ENCODE results near the gene AGPAT4.

The AGPAT4 gene

DNA sequence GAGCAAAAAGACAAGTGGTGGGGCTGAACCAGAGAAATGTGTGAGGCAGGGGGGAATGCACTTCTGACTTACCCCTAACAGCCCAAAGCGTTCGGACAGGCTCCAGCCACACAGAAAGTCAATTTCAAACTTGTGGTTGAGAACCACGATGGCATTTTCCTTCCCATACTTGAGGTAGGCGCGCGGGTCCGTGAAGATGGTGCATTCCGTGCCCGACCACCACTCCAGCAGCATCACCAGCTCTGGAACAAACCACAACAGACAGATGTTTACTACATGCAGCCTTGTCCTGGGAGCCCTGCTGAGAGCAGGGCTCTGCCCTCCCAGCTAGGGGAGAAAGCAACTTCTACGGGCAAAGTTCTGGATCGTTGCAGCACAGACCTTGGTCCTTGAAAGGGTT lies 107.7 kb downstream of the AGPAT4 start:
- H3K4me3 ChIP-seq: no peak overlapping the region
- no peak for DNase-seq
- intact Hi-C loops (cut with DNase I; ENCODE audit: low total_unique reads): no loop called here
- H3K9me3 ChIP-seq: peaks cover 0 to under 1% (median 0%) of the 10 kb centered on the region in 3 donors
- TF ChIP-seq, protein P1, sequence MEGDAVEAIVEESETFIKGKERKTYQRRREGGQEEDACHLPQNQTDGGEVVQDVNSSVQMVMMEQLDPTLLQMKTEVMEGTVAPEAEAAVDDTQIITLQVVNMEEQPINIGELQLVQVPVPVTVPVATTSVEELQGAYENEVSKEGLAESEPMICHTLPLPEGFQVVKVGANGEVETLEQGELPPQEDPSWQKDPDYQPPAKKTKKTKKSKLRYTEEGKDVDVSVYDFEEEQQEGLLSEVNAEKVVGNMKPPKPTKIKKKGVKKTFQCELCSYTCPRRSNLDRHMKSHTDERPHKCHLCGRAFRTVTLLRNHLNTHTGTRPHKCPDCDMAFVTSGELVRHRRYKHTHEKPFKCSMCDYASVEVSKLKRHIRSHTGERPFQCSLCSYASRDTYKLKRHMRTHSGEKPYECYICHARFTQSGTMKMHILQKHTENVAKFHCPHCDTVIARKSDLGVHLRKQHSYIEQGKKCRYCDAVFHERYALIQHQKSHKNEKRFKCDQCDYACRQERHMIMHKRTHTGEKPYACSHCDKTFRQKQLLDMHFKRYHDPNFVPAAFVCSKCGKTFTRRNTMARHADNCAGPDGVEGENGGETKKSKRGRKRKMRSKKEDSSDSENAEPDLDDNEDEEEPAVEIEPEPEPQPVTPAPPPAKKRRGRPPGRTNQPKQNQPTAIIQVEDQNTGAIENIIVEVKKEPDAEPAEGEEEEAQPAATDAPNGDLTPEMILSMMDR (IDR thresholded peaks at IDR 0.05): no peak
- H3K27ac ChIP-seq: no peak overlapping the region
- peaks cover 5 to 21% (median 14%) of the 10 kb centered on the region in 3 donors for H3K36me3 ChIP-seq
- peaks cover 0 to 24% (median 17%) of the 10 kb centered on the region in 4 donors for H3K4me1 ChIP-seq
- H3K27me3 ChIP-seq: no peaks in the 10 kb centered on the region

DNA sequence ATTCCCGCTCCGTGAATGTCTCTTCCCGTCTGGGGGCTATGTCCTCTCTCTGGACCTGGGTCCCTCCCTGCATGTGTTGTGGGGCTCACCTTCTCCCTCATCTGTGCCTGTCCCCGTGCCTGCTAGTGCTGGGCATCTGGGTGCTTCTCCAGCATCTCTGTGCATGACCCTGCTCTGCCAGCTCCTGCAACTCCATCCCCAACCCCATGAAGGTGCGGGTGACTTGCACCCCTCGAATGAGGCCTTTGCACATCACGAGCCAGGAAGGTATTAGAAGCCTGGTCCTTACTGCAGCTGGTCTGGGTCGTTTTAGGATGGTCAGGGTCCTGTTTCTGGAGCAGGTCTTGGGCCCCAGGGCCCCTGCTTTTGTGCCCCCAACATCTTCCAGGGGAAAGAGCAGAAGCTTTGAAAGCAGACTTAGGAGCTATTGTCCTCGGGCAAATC lies 109.7 kb downstream of the AGPAT4 start:
- peaks cover 5 to 21% (median 17%) of the 10 kb centered on the region in 3 donors for H3K36me3 ChIP-seq
- TF ChIP-seq, protein P1 (IDR thresholded peaks at IDR 0.05): no peak
- H3K27ac ChIP-seq: no peak overlapping the region
- H3K27me3 ChIP-seq: no peaks in the 10 kb centered on the region
- no peak for DNase-seq
- no peaks in the 10 kb centered on the region for H3K9me3 ChIP-seq
- H3K4me3 ChIP-seq: no peak overlapping the region
- intact Hi-C loops (cut with DNase I; ENCODE audit: low total_unique reads): no loop called here
- peaks cover 0 to 35% (median 23%) of the 10 kb centered on the region in 4 donors for H3K4me1 ChIP-seq

DNA sequence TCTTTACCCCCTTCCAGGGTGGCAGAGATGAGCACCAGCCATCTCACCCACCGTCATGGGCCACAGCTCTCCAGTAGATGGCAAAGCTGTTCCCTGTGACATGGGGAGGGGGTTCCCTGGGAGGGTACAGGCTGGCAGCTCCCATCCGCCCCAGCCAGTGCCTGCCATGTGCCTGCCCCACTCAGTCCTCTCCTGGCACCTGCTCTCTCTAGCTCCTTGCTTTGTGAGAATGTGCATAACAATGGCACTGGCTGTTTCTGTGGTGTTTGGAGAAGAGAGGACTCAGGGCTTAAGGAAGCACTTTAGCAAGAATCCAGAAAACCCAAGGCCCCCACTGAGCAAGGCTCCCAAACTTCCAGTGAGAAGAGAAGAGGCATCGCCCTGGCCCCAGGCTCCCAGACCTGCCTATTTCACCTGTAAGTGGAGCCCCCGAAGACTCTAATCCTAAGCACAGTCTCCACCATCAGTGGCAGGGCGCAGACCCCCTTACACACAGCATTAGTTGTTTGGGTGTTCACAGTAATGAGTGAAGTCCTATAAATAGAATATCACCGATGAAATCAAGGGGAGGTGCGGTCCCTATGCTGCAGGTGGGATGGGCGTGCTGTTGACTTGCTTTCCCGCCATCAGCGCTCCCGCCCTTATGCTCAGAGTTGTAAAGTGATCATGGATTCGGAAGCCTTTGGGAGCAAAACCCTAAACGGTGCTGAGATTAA lies 110.2 kb downstream of the AGPAT4 start:
- intact Hi-C loops (cut with DNase I; ENCODE audit: low total_unique reads): no loop called here
- H3K27me3 ChIP-seq: no peaks in the 10 kb centered on the region
- H3K9me3 ChIP-seq: no peaks in the 10 kb centered on the region
- H3K4me3 ChIP-seq: no peak overlapping the region
- TF ChIP-seq, protein P1 (IDR thresholded peaks at IDR 0.05): no peak
- H3K4me1 ChIP-seq: peaks cover 0 to 35% (median 23%) of the 10 kb centered on the region in 4 donors
- DNase-seq: no peak
- peaks cover 5 to 21% (median 17%) of the 10 kb centered on the region in 3 donors for H3K36me3 ChIP-seq
- H3K27ac ChIP-seq: peak overlapping the region in 1 of 2 donors; percentile 55

DNA sequence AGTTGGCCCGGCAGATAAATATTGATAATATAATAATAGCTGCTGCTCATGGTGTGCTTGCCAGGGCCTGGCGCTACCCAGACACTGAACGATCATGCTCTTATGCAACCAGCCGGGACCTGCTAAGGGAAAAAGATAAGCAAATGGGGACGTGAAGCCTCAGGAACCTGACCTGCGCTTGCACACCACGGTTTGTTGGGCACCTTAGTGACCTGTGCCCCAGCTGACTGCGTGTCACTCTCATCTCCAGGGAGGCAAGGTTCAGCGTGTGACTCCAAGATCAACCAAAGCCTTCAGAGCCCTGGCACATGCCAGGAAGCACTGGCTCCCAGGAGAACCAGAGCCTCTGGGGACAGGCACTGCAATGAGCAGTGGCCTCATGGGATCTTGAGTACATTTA lies 111.1 kb downstream of the AGPAT4 start:
- Histone ChIP-seq H3K4me3 (no peak overlapping the region), H3K9me3 (no peaks in the 10 kb centered on the region), H3K27me3 (no peaks in the 10 kb centered on the region), H3K4me1 (peaks cover 0 to 35% (median 23%) of the 10 kb centered on the region in 4 donors), H3K27ac (peak overlapping the region; percentile 51 to 55), H3K36me3 (peaks cover 5 to 21% (median 17%) of the 10 kb centered on the region in 3 donors)
- intact Hi-C loops (cut with DNase I; ENCODE audit: low total_unique reads): no loop called here
- TF ChIP-seq, protein P1 (IDR thresholded peaks at IDR 0.05): no peak
- no peak for DNase-seq

DNA sequence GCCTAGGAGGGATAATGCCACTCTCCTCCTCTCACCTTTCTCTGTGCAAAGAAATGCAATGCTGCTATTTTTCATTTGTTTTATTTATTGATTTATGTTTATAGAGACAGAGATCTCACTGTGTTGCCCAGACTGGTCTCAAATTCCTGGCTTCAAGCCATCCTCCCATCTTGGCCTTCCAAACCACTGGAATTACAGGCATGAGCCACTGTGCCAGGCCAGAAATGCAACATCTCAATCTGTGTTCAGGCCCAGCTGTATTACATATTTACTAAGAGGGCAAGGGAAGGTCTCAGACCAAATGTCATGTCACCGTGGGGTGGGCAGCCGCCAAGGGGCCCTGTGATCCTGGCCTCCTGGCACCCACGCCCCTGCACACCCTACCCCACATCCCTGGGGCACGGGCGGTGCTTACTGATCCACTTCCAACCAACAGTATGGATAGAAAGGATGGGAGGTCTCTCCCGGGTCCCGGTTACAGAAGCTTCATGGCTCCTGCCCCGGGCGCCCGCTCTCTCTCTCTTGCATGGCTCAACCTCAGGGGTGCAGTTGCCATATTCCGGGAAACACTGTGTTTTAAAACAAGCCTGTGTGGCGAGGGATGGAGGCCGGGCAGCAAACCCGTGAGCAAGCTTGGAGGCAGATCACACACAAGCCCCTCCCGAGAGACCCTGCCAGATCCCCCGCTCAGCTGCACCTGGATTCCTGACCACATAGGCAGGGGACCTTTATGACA lies 111.8 kb downstream of the AGPAT4 start:
- Histone ChIP-seq H3K4me1 (peaks cover 0 to 35% (median 23%) of the 10 kb centered on the region in 4 donors), H3K36me3 (peaks cover 5 to 21% (median 17%) of the 10 kb centered on the region in 3 donors), H3K9me3 (no peaks in the 10 kb centered on the region), H3K4me3 (no peak overlapping the region), H3K27ac (peak overlapping the region; percentile 51 to 55), H3K27me3 (no peaks in the 10 kb centered on the region)
- intact Hi-C loops (cut with DNase I; ENCODE audit: low total_unique reads): no loop called here
- TF ChIP-seq, protein P1 (IDR thresholded peaks at IDR 0.05): no peak
- no peak for DNase-seq

Data from tibial artery (tissue), 4 donors.